Natural killer cell (primary cell): ENCODE measurements around the gene COG5. TPM values are rescaled to one million over a fixed set of nuclear protein-coding genes. Genes with fewer than 3 reads are reported as not detected.

Source experiments
- ATAC-seq, 3 donors: fragments of 150-1000 bp in 2 of 3; fragments of 200-7000 bp in 1 of 3; cut with Tn5 transposase; 1 replicate in 1 of 3; 2 replicates in 2 of 3; pipeline ENCODE4 v1.10.0; 2021; ENCODE audit warnings: mild to moderate bottlenecking in 2 of 3, moderate library complexity in 2 of 3
- DNase-seq, 2 donors: peaks; one replicate each; pipeline versions ENCODE4 v3.0.0 to v3.0.0-alpha.2; 2013 to 2021; ENCODE audit warnings: mixed read lengths in 1 of 2
- H3K27ac ChIP-seq: one replicate; pipeline ENCODE4 v1.5.1; 2013; ENCODE audit warnings: mild to moderate bottlenecking, low read length
- H3K27me3 ChIP-seq: one replicate; pipeline ENCODE4 v1.6.1; 2013; ENCODE audit warnings: low read length; ENCODE audit not compliant: control insufficient read depth, insufficient read depth
- H3K36me3 ChIP-seq: one replicate; pipeline ENCODE4 v1.6.1; 2013; ENCODE audit warnings: low read length; ENCODE audit not compliant: control insufficient read depth, insufficient read depth
- H3K4me1 ChIP-seq: one replicate; pipeline ENCODE4 v1.6.1; 2013; ENCODE audit warnings: low read length; ENCODE audit not compliant: control insufficient read depth, insufficient read depth
- H3K4me3 ChIP-seq: one replicate; pipeline ENCODE4 v1.5.1; 2013; ENCODE audit warnings: low read length
- H3K9me3 ChIP-seq: one replicate; pipeline ENCODE4 v1.6.1; 2013; ENCODE audit warnings: low read length; ENCODE audit not compliant: control insufficient read depth, insufficient read depth
- H3K27ac Mint-ChIP-seq, 2 donors: one replicate each; pipeline ENCODE4 v1.8.0; 2022; ENCODE audit warnings: mild to moderate bottlenecking in 2 of 2, mixed read lengths in 2 of 2, moderate library complexity in 1 of 2
- H3K27me3 Mint-ChIP-seq, 2 donors: one replicate each; pipeline ENCODE4 v1.8.0; 2022; ENCODE audit warnings: low read depth in 2 of 2, mixed read lengths in 2 of 2
- H3K36me3 Mint-ChIP-seq: one replicate; pipeline ENCODE4 v1.8.0; 2022; ENCODE audit warnings: mixed read lengths
- H3K4me1 Mint-ChIP-seq, 2 donors: one replicate each; pipeline ENCODE4 v1.8.0; 2022; ENCODE audit warnings: mixed read lengths in 2 of 2
- H3K4me3 Mint-ChIP-seq: one replicate; pipeline ENCODE4 v1.8.0; 2022; ENCODE audit warnings: mild to moderate bottlenecking, moderate library complexity, mixed read lengths
- H3K9me3 Mint-ChIP-seq, 2 donors: one replicate each; pipeline ENCODE4 v1.8.0; 2022; ENCODE audit warnings: mixed read lengths in 2 of 2
- WGBS: methylation state at CpG from one replicate; pipeline ENCODE4 v1.1.7; 2013; ENCODE audit warnings: missing lambda C conversion rate; ENCODE audit not compliant: insufficient coverage; 5-methylcytosine and 5-hydroxymethylcytosine counted together
- intact Hi-C: fragments of 100-400 bp; cut with micrococcal nuclease; formaldehyde crosslinking; loops from one replicate; pipeline ENCODE4 v1.14.2; 2022
- total RNA-seq, 4 donors: library from RNA; stranded (reverse); fragments of 120-200 nt in 1 of 4; gene quantifications; one replicate each; pipeline versions ENCODE4 v1.2.3 to v1.2.4, GENCODE V29; 2013 to 2022
- TF ChIP-seq, protein P1 (sequence below): fragments of 200-600 bp; IDR thresholded peaks from one replicate; pipeline ENCODE4 v1.8.0; 2022; ENCODE audit warnings: antibody characterized with exemption

COG5 gene
- total RNA-seq, 3 donors from 2014 or later (not counting 1 experiment from before 2014, with no cell fraction given) = 49.2 to 54.6 (median 54.2) TPM

DNA sequence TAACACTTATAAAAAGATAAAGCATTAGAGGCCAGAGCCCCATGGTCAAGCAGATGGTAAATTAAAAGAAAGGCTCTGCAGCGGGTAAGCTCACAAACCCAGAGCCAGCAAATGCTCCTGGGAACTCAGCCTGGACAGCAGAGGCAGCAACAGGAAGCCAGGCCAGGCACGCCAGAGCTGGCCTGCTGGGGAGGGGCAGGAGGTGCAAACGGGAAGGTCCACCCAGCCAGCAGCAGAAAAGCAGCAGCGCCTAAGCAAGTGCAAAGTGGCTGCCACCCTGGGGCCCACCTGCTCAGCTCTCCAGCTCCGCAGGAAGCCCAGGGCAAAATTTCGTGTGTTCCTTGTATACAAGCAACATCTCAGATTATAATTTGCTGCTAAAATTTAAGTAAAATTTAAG is 176.6 kb downstream of the COG5 start:
- ATAC-seq (no peak), DNase-seq (no peak)
- TF ChIP-seq, protein P1, sequence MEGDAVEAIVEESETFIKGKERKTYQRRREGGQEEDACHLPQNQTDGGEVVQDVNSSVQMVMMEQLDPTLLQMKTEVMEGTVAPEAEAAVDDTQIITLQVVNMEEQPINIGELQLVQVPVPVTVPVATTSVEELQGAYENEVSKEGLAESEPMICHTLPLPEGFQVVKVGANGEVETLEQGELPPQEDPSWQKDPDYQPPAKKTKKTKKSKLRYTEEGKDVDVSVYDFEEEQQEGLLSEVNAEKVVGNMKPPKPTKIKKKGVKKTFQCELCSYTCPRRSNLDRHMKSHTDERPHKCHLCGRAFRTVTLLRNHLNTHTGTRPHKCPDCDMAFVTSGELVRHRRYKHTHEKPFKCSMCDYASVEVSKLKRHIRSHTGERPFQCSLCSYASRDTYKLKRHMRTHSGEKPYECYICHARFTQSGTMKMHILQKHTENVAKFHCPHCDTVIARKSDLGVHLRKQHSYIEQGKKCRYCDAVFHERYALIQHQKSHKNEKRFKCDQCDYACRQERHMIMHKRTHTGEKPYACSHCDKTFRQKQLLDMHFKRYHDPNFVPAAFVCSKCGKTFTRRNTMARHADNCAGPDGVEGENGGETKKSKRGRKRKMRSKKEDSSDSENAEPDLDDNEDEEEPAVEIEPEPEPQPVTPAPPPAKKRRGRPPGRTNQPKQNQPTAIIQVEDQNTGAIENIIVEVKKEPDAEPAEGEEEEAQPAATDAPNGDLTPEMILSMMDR = no peak
- intact Hi-C loops = no loop called here
- Histone ChIP-seq H3K4me1 (no peaks in the 10 kb centered on the region), H3K36me3 (no peaks in the 10 kb centered on the region), H3K27ac (no peak overlapping the region), H3K9me3 (no peaks in the 10 kb centered on the region), H3K4me3 (no peak overlapping the region), H3K27me3 (no peaks in the 10 kb centered on the region)
- H3K27me3 Mint-ChIP-seq = no peaks in the 10 kb centered on the region
- 67% methylated on average over 6 of the region's 6 CpGs for WGBS
- H3K36me3 Mint-ChIP-seq = no peaks in the 10 kb centered on the region
- no peaks in the 10 kb centered on the region for H3K9me3 Mint-ChIP-seq
- no peak overlapping the region for H3K4me3 Mint-ChIP-seq
- peak overlapping the region in 1 of 2 donors; percentile 42 for H3K27ac Mint-ChIP-seq
- H3K4me1 Mint-ChIP-seq = peaks cover 24 to 29% of the 10 kb centered on the region in 2 donors

DNA sequence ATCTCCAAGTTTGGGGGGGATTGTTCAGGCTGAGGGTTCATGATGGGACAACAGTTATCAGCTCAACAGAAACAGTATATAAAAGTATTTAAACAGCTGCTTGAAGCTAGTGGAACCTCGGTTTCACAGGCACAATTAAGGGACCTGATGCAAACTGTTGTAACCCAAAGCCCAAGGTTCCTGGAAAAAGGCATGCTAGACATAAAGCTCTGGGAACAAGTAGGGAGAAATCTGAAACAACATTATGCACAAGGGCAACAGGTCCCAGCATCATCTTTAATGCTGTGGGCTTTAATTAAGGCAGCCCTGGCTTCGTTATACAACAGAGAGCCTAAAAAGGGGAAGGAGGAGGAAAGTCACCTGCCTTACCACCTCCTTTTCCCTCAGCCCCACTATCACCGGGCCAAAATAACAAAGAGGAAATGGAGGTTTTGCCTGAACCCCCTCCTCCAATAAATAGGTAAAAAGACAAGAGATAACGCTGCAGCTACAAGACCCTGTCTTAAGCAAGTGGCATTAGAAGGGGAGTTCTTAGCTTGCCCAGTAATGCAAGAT is 177.1 kb downstream of the COG5 start:
- no peak overlapping the region for H3K4me3 ChIP-seq
- Mint-ChIP-seq H3K27me3 (no peaks in the 10 kb centered on the region), H3K4me3 (no peak overlapping the region), H3K9me3 (no peaks in the 10 kb centered on the region), H3K4me1 (peaks cover 24 to 29% of the 10 kb centered on the region in 2 donors), H3K36me3 (no peaks in the 10 kb centered on the region), H3K27ac (no peak overlapping the region)
- intact Hi-C loops = no loop called here
- no peaks in the 10 kb centered on the region for H3K36me3 ChIP-seq
- no peaks in the 10 kb centered on the region for H3K9me3 ChIP-seq
- 57% methylated on average over 2 of the region's 4 CpGs for WGBS
- no peaks in the 10 kb centered on the region for H3K4me1 ChIP-seq
- TF ChIP-seq, protein P1 = no peak
- ATAC-seq = no peak
- H3K27ac ChIP-seq = no peak overlapping the region
- DNase-seq = no peak
- no peaks in the 10 kb centered on the region for H3K27me3 ChIP-seq

DNA sequence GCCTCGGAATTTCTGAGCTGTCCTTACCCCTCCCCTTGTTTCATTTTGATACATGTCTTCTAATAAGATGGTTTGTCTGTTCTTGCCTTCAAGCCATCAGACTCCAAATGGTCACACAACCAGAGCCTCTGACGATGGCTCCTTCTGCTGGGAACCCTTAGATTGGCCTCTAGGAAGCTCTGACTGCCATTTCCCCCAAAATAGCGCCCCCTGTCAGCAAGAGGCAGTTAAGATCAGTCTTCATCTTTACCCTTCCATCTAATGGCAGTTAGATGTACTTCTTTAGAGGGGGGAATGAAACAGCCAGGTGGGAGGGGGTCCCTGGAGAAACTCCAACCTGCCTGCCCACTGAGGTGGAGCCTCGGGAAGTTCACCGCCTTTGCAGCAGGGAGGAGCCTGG is 179.7 kb downstream of the COG5 start:
- no peaks in the 10 kb centered on the region for H3K27me3 ChIP-seq
- no peaks in the 10 kb centered on the region for H3K4me1 ChIP-seq
- Mint-ChIP-seq H3K27me3 (no peaks in the 10 kb centered on the region), H3K27ac (no peak overlapping the region), H3K4me3 (no peak overlapping the region), H3K9me3 (no peaks in the 10 kb centered on the region), H3K4me1 (peaks cover 29 to 30% of the 10 kb centered on the region in 2 donors), H3K36me3 (no peaks in the 10 kb centered on the region)
- no peak overlapping the region for H3K4me3 ChIP-seq
- H3K36me3 ChIP-seq = no peaks in the 10 kb centered on the region
- no peak for DNase-seq
- no peak overlapping the region for H3K27ac ChIP-seq
- ATAC-seq = no peak
- H3K9me3 ChIP-seq = no peaks in the 10 kb centered on the region
- intact Hi-C loops = no loop called here
- WGBS = 91% methylated on average over 3 of the region's 5 CpGs
- TF ChIP-seq, protein P1 = no peak

GRCh38 chr7:107383203-107383602 is 180.5 kb downstream of the COG5 start:
- 97% methylated on average over 3 of the region's 4 CpGs for WGBS
- DNase-seq = no peak
- peaks cover 25 to 27% of the 10 kb centered on the region in 2 donors for H3K4me1 Mint-ChIP-seq
- no peaks in the 10 kb centered on the region for H3K36me3 Mint-ChIP-seq
- Histone ChIP-seq H3K9me3 (no peaks in the 10 kb centered on the region), H3K27me3 (no peaks in the 10 kb centered on the region), H3K4me3 (no peak overlapping the region), H3K36me3 (no peaks in the 10 kb centered on the region), H3K27ac (no peak overlapping the region), H3K4me1 (no peaks in the 10 kb centered on the region)
- H3K9me3 Mint-ChIP-seq = no peaks in the 10 kb centered on the region
- H3K27ac Mint-ChIP-seq = no peak overlapping the region
- no peak overlapping the region for H3K4me3 Mint-ChIP-seq
- H3K27me3 Mint-ChIP-seq = no peaks in the 10 kb centered on the region
- TF ChIP-seq, protein P1 = no peak
- intact Hi-C loops = no loop called here
- ATAC-seq = no peak
